HEK293 (cell line): Measurements from ENCODE around the gene UCHL1.

Source experiments
- CTCF ChIA-PET: fragments of 350-600 bp; formaldehyde crosslinking; extraction: SDS; loops from one replicate; lab custom pipeline; 2021; ENCODE audit warnings: antibody characterized with exemption; lab: Yijun Ruan, JAX
- POLR2A ChIA-PET: fragments of 300-600 bp; formaldehyde crosslinking; extraction: SDS; loops from one replicate; lab custom pipeline; 2020; ENCODE audit warnings: antibody characterized with exemption, inconsistent platforms; lab: Yijun Ruan, JAX
- H3K27ac ChIP-seq: fragments of 200-500 bp; sonication (Bioruptor generic); 2 replicates; pipeline ENCODE4 v1.5.1; 2014; ENCODE audit warnings: low read depth, low read length, control low read depth, inconsistent platforms; ENCODE audit errors: extremely low read depth
- H3K36me3 ChIP-seq, 2 experiments: fragments of 200-500 bp in 1 of 2; sonication (Bioruptor generic) in 1 of 2; 1 replicate in 1 of 2; 2 replicates in 1 of 2; pipeline ENCODE4 v1.5.1; 2014 to 2017; ENCODE audit warnings: inconsistent platforms in 2 of 2, low read length in 2 of 2; ENCODE audit not compliant: control insufficient read depth in 2 of 2, insufficient read depth in 1 of 2
- H3K4me1 ChIP-seq: fragments of 200-500 bp; sonication (Bioruptor generic); 2 replicates; pipeline ENCODE4 v1.5.1; 2014; ENCODE audit warnings: mild to moderate bottlenecking, low read length, inconsistent platforms; ENCODE audit not compliant: control insufficient read depth, insufficient read depth
- H3K4me3 ChIP-seq: 2 replicates; pipeline ENCODE4 v1.5.1; 2011; ENCODE audit warnings: low read depth, mild to moderate bottlenecking, control low read depth, low read length, moderate library complexity
- H3K9me3 ChIP-seq: fragments of 200-500 bp; sonication (Bioruptor generic); 2 replicates; pipeline ENCODE4 v1.5.1; 2014; ENCODE audit warnings: low read depth, low read length, inconsistent platforms; ENCODE audit not compliant: control insufficient read depth, insufficient read depth
- HIC1 ChIP-seq: fragments of 450-650 bp; formaldehyde crosslinking; IDR thresholded peaks from 2 replicates; pipeline ENCODE4 v1.5.1; 2016; ENCODE audit warnings: missing biosample characterization, missing genetic modification characterization
- HOXD13 ChIP-seq: sonication (generic); formaldehyde crosslinking; IDR thresholded peaks from 2 replicates; pipeline ENCODE4 v1.8.0; 2022; ENCODE audit warnings: missing genetic modification reagents, borderline replicate concordance
- KLF10 ChIP-seq: fragments of 450-650 bp; IDR thresholded peaks from 2 replicates; pipeline ENCODE4 v1.5.1; 2018; ENCODE audit warnings: missing biosample characterization, mild to moderate bottlenecking, missing genetic modification characterization
- MZF1 ChIP-seq: fragments of 450-650 bp; formaldehyde crosslinking; IDR thresholded peaks from 2 replicates; pipeline ENCODE4 v1.5.1; 2017; ENCODE audit warnings: missing biosample characterization, missing genetic modification characterization, borderline replicate concordance
- SALL2 ChIP-seq: fragments of 450-650 bp; formaldehyde crosslinking; IDR thresholded peaks from 2 replicates; pipeline ENCODE4 v1.5.0; 2017; ENCODE audit warnings: missing biosample characterization, mild to moderate bottlenecking, missing genetic modification characterization, borderline replicate concordance
- TCF7L2 ChIP-seq: IDR thresholded peaks from 2 replicates; pipeline ENCODE4 v1.6.1; 2011; ENCODE audit warnings: low read depth, mild to moderate bottlenecking, inconsistent platforms, low read length, moderate library complexity, borderline replicate concordance
- ZBTB48 ChIP-seq: fragments of 450-650 bp; formaldehyde crosslinking; IDR thresholded peaks from 2 replicates; pipeline ENCODE4 v1.5.1; 2016; ENCODE audit warnings: missing biosample characterization, missing genetic modification characterization
- ZFP37 ChIP-seq: fragments of 450-650 bp; formaldehyde crosslinking; IDR thresholded peaks from 2 replicates; pipeline ENCODE4 v1.5.1; 2016; ENCODE audit warnings: missing biosample characterization, missing genetic modification characterization
- ZFP69B ChIP-seq: fragments of 450-650 bp; formaldehyde crosslinking; IDR thresholded peaks from 2 replicates; pipeline ENCODE4 v1.5.1; 2016; ENCODE audit warnings: missing biosample characterization, missing genetic modification characterization
- ZNF114 ChIP-seq: fragments of 450-650 bp; formaldehyde crosslinking; IDR thresholded peaks from 2 replicates; pipeline ENCODE4 v1.5.0; 2017; ENCODE audit warnings: missing biosample characterization, missing genetic modification characterization
- ZNF138 ChIP-seq: fragments of 450-650 bp; formaldehyde crosslinking; IDR thresholded peaks from 2 replicates; pipeline ENCODE4 v1.5.1; 2016; ENCODE audit warnings: missing biosample characterization, missing genetic modification characterization, borderline replicate concordance
- ZNF18 ChIP-seq: fragments of 450-650 bp; formaldehyde crosslinking; IDR thresholded peaks from 2 replicates; pipeline ENCODE4 v1.5.1; 2016; ENCODE audit warnings: missing biosample characterization, missing genetic modification characterization
- ZNF2 ChIP-seq: fragments of 450-650 bp; formaldehyde crosslinking; IDR thresholded peaks from 2 replicates; pipeline ENCODE4 v1.5.1; 2016; ENCODE audit warnings: missing biosample characterization, missing genetic modification characterization
- ZNF211 ChIP-seq: fragments of 450-650 bp; formaldehyde crosslinking; IDR thresholded peaks from 2 replicates; pipeline ENCODE4 v1.5.1; 2016; ENCODE audit warnings: low read depth, missing biosample characterization, missing genetic modification characterization
- ZNF223 ChIP-seq: fragments of 450-650 bp; formaldehyde crosslinking; IDR thresholded peaks from 2 replicates; pipeline ENCODE4 v1.5.1; 2016; ENCODE audit warnings: missing biosample characterization, missing genetic modification characterization
- ZNF23 ChIP-seq: fragments of 450-650 bp; formaldehyde crosslinking; IDR thresholded peaks from 2 replicates; pipeline ENCODE4 v1.5.1; 2016; ENCODE audit warnings: missing biosample characterization, missing genetic modification characterization, borderline replicate concordance
- ZNF248 ChIP-seq: fragments of 450-650 bp; formaldehyde crosslinking; IDR thresholded peaks from 2 replicates; pipeline ENCODE4 v1.5.1; 2017; ENCODE audit warnings: missing biosample characterization, missing genetic modification characterization
- ZNF366 ChIP-seq: fragments of 450-650 bp; formaldehyde crosslinking; conservative IDR thresholded peaks from 2 replicates; pipeline ENCODE4 v1.5.1; 2016; ENCODE audit warnings: missing biosample characterization, missing genetic modification characterization
- ZNF544 ChIP-seq: fragments of 450-650 bp; formaldehyde crosslinking; IDR thresholded peaks from 2 replicates; pipeline ENCODE4 v1.5.0; 2017; ENCODE audit warnings: missing biosample characterization, missing genetic modification characterization
- ZNF561 ChIP-seq: fragments of 450-650 bp; IDR thresholded peaks from 2 replicates; pipeline ENCODE4 v1.5.1; 2018; ENCODE audit warnings: missing biosample characterization, missing genetic modification characterization, borderline replicate concordance
- ZNF600 ChIP-seq: fragments of 450-650 bp; formaldehyde crosslinking; IDR thresholded peaks from 2 replicates; pipeline ENCODE4 v1.5.1; 2016; ENCODE audit warnings: missing biosample characterization, missing genetic modification characterization
- ZNF645 ChIP-seq: fragments of 450-650 bp; formaldehyde crosslinking; IDR thresholded peaks from 2 replicates; pipeline ENCODE4; 2016; ENCODE audit warnings: missing biosample characterization, missing genetic modification characterization
- ZNF701 ChIP-seq: fragments of 450-650 bp; formaldehyde crosslinking; IDR thresholded peaks from 2 replicates; pipeline ENCODE4 v1.5.1; 2016; ENCODE audit warnings: missing biosample characterization, missing genetic modification characterization
- ZNF704 ChIP-seq: fragments of 450-650 bp; formaldehyde crosslinking; IDR thresholded peaks from 2 replicates; pipeline ENCODE4 v1.5.1; 2016; ENCODE audit warnings: missing biosample characterization, missing genetic modification characterization
- ZNF843 ChIP-seq: fragments of 450-650 bp; formaldehyde crosslinking; IDR thresholded peaks from 2 replicates; pipeline ENCODE4 v1.5.1; 2016; ENCODE audit warnings: missing biosample characterization, missing genetic modification characterization
- ZSCAN16 ChIP-seq: fragments of 450-650 bp; formaldehyde crosslinking; IDR thresholded peaks from 2 replicates; pipeline ENCODE4 v1.5.1; 2016; ENCODE audit warnings: missing biosample characterization, missing genetic modification characterization
- ZSCAN30 ChIP-seq: fragments of 450-650 bp; IDR thresholded peaks from 2 replicates; pipeline ENCODE4 v1.5.1; 2018; ENCODE audit warnings: missing biosample characterization, mild to moderate bottlenecking, missing genetic modification characterization, moderate library complexity
- ZXDB ChIP-seq: fragments of 450-650 bp; formaldehyde crosslinking; IDR thresholded peaks from 2 replicates; pipeline ENCODE4 v1.5.1; 2016; ENCODE audit warnings: missing biosample characterization, missing genetic modification characterization
- TF ChIP-seq, protein P1 (sequence below): fragments of 450-650 bp; formaldehyde crosslinking; IDR thresholded peaks from 2 replicates; pipeline ENCODE4 v1.5.1; 2016; ENCODE audit warnings: missing biosample characterization, missing genetic modification characterization

Gene UCHL1

GRCh38 chr4:41219421-41219950 is 37.2 kb upstream of the UCHL1 start (continued):
- TF ChIP-seq ZSCAN16, result no peak
- no peak for TF ChIP-seq ZNF138 (tag by site-specific recombination)
- TF ChIP-seq TCF7L2, result no peak
- no peak for TF ChIP-seq ZNF248 (tag by site-specific recombination)
- TF ChIP-seq ZNF211 (tag by site-specific recombination), result no peak
- no peak for TF ChIP-seq ZNF701 (tag by site-specific recombination)
- TF ChIP-seq, protein P1, sequence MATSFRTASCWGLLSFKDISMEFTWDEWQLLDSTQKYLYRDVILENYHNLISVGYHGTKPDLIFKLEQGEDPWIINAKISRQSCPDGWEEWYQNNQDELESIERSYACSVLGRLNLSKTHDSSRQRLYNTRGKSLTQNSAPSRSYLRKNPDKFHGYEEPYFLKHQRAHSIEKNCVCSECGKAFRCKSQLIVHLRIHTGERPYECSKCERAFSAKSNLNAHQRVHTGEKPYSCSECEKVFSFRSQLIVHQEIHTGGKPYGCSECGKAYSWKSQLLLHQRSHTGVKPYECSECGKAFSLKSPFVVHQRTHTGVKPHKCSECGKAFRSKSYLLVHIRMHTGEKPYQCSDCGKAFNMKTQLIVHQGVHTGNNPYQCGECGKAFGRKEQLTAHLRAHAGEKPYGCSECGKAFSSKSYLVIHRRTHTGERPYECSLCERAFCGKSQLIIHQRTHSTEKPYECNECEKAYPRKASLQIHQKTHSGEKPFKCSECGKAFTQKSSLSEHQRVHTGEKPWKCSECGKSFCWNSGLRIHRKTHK (tag by site-specific recombination), result no peak
- TF ChIP-seq ZNF223 (tag by site-specific recombination), result no peak
- no peak for TF ChIP-seq ZNF2 (tag by site-specific recombination)
- TF ChIP-seq ZNF645 (tag by site-specific recombination), result no peak
- TF ChIP-seq HOXD13 (CRISPR knock-in tag), result no peak

- Histone ChIP-seq H3K4me1 (peaks cover 5% of the 10 kb centered on the region; the same call in 1 of the 2 replicates), H3K9me3 (no peaks in the 10 kb centered on the region), H3K4me3 (no peak overlapping the region), H3K27ac (no peak overlapping the region), H3K36me3 (no peaks in the 10 kb centered on the region)
- CTCF ChIA-PET, result interaction anchor here (1.2 kb wide), 1 partner anchor 246 kb away, joined by 5 read pairs; no protein-coding TSS in a partner anchor
- POLR2A ChIA-PET, result interaction anchor here (0.7 to 1.2 kb wide), 2 partner anchors 36 to 1584 kb away, joined by 3 to 8 read pairs; no protein-coding TSS in a partner anchor
- no peak for TF ChIP-seq HIC1
- 0 out of 2 replicates have a peak, but pooled peaks have one; percentile 22 for TF ChIP-seq ZNF561 (tag by site-specific recombination)
- no peak for TF ChIP-seq ZNF544 (tag by site-specific recombination)
- TF ChIP-seq ZNF366 (tag by site-specific recombination), result 0 out of 2 replicates have a peak, but pooled peaks have one; percentile 16
- peak; percentile 31; the same call in 1 of the 2 replicates for TF ChIP-seq ZSCAN30 (tag by site-specific recombination)
- TF ChIP-seq ZFP69B (tag by site-specific recombination), result no peak
- TF ChIP-seq ZFP37 (tag by site-specific recombination), result no peak
- TF ChIP-seq ZNF2 (tag by site-specific recombination), result no peak
- TF ChIP-seq ZXDB (tag by site-specific recombination), result peak; percentile 49; the same call in 1 of the 2 replicates
- TF ChIP-seq ZNF23 (tag by site-specific recombination), result no peak
- TF ChIP-seq ZNF704, result no peak
- TF ChIP-seq ZNF114, result no peak
- TF ChIP-seq ZNF843 (tag by site-specific recombination), result peak; percentile 63; the same call in 1 of the 2 replicates
- no peak for TF ChIP-seq SALL2
- TF ChIP-seq MZF1 (tag by site-specific recombination), result peak; percentile 97
- TF ChIP-seq ZNF18, result peak; percentile 31; the same call in 1 of the 2 replicates
- peak; percentile 36; the same call in 1 of the 2 replicates for TF ChIP-seq ZNF600 (tag by site-specific recombination)
- no peak for TF ChIP-seq ZBTB48 (tag by site-specific recombination)
- no peak for TF ChIP-seq KLF10 (tag by site-specific recombination)
These were observed 34.7 kb upstream of the UCHL1 start for GRCh38 chr4:41221850-41222645.
